Colon (tissue), 2 donors: ENCODE measurements around the gene USP6.
"Not testable (repeated sequence)": the region's sequence is repeated elsewhere in the genome, so short reads cannot be mapped to it uniquely, and the experiment has no call there.

ENCODE experiments used
- FAIRE-seq: peaks from 2 replicates; lab custom pipeline; 2012; peaks lifted over from hg19 to GRCh38; lab: Jason Lieb, UNC
- donor health status: control.
- donor health status: control.

The USP6 gene

GRCh38 chr17:5135726-5136579 is 20.1 kb downstream of the USP6 start:
- FAIRE-seq: no peak

DNA sequence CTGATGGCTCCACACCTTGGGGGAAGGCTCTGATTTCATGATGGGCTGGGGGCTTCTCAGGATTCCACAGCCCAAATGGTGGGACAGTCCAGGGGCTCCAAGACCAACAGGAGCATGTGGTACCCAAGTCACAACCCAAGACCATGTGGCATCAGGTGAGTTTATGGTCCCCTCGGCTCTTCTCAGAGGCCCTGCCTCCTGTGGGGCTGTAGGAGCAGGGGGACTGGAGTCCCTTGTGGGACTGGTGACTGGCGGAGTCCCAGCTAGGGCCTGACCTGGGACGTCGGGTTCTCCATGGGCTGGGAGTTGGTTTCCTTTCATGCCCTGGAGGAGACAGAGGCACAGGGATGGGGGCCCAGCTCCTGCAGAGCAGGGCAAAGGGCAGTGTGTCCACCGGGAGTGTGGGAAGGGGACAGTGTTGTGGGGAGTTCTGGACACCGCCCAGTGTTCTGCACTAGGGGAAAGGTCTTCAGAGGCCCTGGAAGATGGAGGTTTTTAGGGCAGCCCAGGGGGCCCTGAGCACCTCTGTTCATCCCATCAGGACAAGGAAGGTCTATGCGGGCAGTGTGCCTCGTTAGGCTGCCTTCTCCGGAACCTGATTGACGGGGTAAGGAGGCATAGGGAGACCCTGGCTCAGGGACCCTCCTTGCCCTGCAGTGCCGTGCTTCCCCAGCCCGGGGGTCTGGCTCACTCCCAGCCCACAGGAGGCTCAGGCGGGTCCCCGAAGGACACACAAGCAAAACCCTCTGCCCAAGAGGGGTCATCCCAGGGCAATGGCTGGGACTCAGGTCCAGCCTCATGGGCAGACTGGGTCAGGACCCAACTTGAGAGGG is 21.0 kb downstream of the USP6 start:
- not testable (repeated sequence) for FAIRE-seq

DNA sequence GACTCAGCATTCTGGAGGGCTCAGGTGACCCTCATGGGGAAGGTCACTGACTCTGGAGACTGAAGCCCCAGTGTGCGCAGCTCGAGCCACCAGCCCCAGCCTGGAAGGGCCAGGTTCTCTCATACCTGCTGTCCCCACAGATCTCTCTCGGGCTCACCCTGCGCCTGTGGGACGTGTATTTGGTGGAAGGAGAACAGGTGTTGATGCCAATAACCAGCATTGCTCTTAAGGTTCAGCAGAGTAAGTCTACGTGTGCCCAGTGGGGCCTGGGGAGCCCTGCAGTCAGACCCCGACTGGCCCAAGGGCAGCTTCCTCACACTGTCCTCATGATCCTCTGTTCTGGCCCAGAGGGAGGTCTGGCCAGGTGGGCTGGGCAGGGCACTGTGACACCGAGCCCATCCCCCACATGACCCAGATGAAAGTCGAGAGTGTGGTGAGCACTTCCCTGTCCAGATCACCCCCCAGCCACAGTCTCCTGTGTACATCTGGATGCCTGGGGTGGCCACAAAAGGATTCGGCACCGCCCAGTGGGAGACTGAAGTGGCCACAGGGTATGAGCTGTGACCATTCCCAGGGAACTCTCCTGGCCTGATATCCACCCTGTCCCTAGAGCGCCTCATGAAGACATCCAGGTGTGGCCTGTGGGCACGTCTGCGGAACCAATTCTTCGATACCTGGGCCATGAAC is 21.8 kb downstream of the USP6 start:
- FAIRE-seq: not testable (repeated sequence)

DNA sequence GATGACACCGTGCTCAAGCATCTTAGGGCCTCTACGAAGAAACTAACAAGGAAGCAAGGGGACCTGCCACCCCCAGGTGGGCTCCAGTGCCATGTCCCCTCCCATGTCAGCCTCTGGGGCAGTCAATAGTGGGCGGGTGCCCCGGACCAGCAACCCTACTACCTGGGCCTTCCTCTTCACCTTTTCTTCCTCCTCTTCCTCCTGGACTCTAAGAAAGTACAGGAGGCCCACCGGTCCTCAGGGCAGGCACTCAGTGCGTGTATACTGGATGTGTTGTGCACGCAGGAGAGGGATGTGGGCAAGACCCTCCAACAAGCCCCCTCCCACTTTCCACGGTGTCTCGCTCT is 22.3 kb downstream of the USP6 start:
- FAIRE-seq: not testable (repeated sequence)

GRCh38 chr17:5138616-5139457 is 23.0 kb downstream of the USP6 start:
- FAIRE-seq: no peak

- no peak for FAIRE-seq
Observed at GRCh38 chr17:5139458-5139732, 23.6 kb downstream of the USP6 start.

DNA sequence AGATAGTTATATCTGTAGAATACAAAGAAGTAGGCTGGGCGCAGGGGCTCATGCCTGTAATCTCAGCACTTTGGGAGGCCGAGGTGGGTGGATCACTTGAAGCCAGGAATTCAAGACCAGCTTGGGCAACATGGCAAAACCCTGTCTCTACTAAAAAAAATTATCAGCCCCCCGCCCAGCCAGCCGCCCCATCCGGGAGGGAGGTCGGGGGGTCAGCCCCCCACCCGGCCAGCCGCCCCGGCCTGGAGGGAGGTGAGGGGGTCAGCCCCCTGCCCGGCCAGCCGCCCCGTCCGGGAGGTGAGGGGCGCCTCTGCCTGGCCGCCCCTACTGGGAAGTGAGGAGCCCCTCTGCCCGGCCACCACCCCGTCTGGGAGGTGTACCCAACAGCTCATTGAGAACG is 27.0 kb downstream of the USP6 start:
- not testable (repeated sequence) for FAIRE-seq

GRCh38 chr17:5146122-5146521 is 30.3 kb downstream of the USP6 start:
- FAIRE-seq: not testable (repeated sequence)

DNA sequence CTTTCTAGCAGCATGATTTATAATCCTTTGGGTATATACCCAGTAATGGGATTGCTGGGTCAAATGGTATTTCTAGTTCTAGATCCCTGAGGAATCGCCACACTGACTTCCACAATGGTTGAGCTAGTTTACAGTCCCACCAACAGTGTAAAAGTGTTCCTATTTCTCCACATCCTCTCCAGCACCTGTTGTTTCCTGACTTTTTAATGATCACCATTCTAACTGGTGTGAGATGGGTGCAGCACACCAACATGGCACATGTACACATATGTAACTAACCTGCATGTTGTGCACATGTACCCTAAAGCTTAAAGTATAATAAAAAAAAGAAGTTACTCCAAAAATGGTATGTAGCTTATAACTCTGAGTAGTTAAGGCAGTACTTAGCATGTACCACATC is 44.9 kb downstream of the USP6 start:
- not testable (repeated sequence) for FAIRE-seq

DNA sequence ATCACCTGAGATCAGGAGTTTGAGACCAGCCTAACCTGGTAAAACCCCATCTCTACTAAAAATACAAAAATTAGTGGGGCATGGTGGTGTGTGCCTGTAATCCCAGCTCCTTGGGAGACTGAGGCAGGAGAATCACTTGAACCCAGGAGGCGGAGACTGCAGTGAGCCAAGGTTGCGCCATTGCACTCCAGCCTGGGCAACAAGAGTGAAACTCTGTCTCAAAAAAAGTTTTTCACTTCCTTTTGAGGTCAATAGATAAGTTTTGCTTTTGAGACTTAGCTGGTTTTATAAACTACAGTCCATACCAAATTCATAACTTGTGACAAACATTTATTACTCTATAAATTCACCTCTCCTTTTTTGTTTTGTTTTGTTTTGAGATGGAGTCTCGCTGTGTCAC is 46.0 kb downstream of the USP6 start:
- FAIRE-seq: not testable (repeated sequence)

DNA sequence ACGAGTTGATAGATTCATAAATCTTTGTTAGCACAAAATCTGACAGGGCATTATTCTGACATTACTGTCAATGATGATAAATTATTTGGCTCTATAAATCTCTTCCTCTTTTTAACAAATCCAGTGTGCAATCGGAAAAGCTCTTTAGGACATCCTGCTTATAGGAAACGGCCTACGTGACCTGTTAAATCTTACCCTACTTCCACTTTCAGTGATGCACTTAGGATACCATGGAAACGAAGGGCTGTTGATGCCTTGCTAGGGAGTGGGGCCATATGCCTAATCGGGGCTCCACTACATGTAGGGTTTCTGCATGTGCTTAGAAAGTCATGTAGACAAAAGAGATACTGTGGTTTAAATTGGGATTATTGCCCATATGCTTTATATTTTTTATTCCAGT is 48.6 kb downstream of the USP6 start:
- no peak for FAIRE-seq

DNA sequence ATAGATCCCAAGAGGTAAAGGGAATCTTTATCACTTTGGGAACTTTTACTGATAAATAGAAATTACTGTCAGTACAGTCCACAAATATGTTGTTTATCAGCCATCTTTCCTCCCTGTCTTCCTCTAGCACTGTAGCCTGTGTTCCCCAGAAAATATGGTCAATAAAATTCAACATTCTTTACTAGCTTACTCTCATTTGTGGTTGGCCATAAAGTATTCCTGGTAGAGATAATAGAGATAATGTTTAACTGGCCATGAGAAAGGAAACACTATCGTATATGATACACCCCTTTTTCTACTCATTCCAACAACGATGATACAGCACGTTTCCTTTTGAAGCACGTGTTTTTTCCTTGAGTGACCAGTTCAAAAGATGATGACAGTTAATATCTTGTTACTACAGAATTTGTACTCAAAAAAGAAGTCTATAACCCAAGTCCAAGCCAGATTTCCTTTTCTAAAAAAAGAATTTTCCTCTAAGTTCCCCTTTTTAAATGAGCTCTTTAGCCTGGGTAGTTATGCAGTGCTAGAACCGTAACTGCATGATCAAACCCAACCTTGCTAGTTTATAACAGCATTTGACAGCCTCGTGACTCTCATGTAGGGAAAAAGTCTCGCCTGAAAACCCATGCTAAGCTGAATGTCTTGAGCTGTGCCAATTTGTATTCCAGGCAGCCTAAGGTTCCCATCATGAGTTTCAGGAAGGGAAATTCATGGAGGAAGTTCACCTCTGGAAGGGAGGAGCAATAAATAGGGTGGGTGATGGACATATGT is 50.1 kb downstream of the USP6 start:
- FAIRE-seq: peak; percentile 90

- FAIRE-seq: not testable (repeated sequence)
Observed at GRCh38 chr17:5175027-5175426, 59.2 kb downstream of the USP6 start.

- no peak for FAIRE-seq
Observed at GRCh38 chr17:5179003-5179402, 63.2 kb downstream of the USP6 start.

GRCh38 chr17:5181509-5182305 is 65.9 kb downstream of the USP6 start:
- no peak for FAIRE-seq

DNA sequence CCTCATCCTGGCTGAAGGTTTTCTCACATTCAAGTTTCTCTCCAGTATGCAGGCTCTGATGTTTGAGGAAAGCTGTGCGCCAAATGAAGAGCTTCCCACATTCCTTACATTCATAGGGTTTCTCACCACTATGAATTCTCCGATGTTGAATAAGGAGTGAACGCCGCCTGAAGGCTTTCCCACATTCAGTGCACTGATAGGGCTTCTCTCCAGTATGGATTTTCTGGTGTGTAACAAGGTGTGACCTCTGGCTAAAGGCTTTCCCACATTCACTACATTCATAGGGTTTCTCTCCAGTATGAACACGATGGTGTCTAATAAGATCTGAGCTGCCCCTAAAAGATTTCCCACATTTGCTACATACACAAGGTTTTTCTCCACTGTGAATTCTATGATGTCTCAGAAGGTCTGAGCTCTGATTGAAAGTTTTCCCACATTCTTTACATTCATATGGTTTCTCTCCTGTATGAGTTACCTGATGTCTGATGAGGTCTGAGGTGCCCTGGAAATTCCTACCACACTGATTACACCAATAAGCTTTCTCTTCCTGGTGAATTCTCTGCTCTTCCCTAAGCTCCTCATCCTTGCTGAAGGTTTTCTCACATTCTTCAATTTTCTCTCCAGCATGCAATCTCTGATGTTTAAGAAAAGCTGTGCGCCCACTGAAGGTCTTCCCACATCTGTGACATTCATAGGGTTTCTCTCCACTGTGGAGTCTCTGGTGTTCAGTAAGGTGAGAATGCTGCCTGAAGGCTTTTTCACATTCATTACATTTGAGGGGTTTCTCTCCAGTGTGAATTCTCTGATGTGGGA is 67.0 kb downstream of the USP6 start:
- FAIRE-seq: no peak

GRCh38 chr17:5183410-5183793 is 67.6 kb downstream of the USP6 start:
- no peak for FAIRE-seq

DNA sequence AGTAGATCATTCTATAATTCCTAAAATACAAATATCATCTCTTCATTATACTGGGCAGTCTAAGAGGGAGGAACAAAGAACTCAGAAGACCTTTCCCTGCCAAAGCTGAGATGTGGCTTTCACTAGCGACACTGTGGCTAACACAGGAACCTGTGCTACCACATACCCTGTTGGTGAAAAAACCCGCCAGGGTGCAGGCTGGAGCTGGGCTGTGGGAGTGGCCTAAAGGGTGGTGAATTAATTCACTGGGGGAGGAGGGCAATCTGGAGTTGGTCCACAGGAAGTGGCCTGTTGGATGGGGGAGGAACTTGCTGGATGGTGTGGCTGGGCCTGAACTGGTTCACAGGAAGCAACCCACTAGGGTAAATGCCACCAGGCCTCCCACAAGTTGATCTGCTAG is 68.5 kb downstream of the USP6 start:
- FAIRE-seq: no peak
